B cell (primary cell): ENCODE measurements around the gene GUCY1A1. TPM values are rescaled to one million over a fixed set of nuclear protein-coding genes. Genes with fewer than 3 reads are reported as not detected.
"Not testable (repeated sequence)": the region's sequence is repeated elsewhere in the genome, so short reads cannot be mapped to it uniquely, and the experiment has no call there.

Experiments
- ATAC-seq: fragments of 200-7000 bp; cut with Tn5 transposase; one replicate; pipeline ENCODE4 v1.10.0; 2021; ENCODE audit warnings: low read depth, mild to moderate bottlenecking, moderate number of reproducible peaks, moderate library complexity
- CTCF ChIA-PET: fragments of 350-600 bp; sonication (Branson Sonifier 250); formaldehyde crosslinking; loops from one replicate; lab custom pipeline; 2021; ENCODE audit warnings: antibody characterized with exemption, inconsistent platforms; lab: Charles Lee
- POLR2A ChIA-PET: fragments of 350-600 bp; sonication (Branson Sonifier 250); formaldehyde crosslinking; loops from one replicate; lab custom pipeline; 2021; ENCODE audit warnings: antibody characterized with exemption; lab: Charles Lee
- DNase-seq: peaks from one replicate; pipeline ENCODE4 v3.0.0; 2013
- H2AFZ ChIP-seq: 2 replicates; pipeline ENCODE4 v1.6.1; 2012; ENCODE audit warnings: mild to moderate bottlenecking, low read depth, low read length; ENCODE audit not compliant: insufficient read depth, poor library complexity, severe bottlenecking
- H3K27ac ChIP-seq, 2 donors: 1 replicate in 1 of 2; 2 replicates in 1 of 2; pipeline ENCODE4 v1.5.1; 2012 to 2013; ENCODE audit warnings: low read length in 2 of 2, mild to moderate bottlenecking in 2 of 2, moderate library complexity in 1 of 2
- H3K27me3 ChIP-seq, 4 experiments: fragments of 200-600 bp in 1 of 4; sonication (generic) in 1 of 4; replicated peaks in 1 of 4; 1 replicate in 2 of 4; 2 replicates in 2 of 4; pipeline versions ENCODE4 v1.6.1 to v1.7.0; 2013 to 2016; ENCODE audit warnings: low read length in 3 of 4, mild to moderate bottlenecking in 2 of 4, mixed read lengths in 1 of 4, moderate library complexity in 1 of 4; ENCODE audit not compliant: insufficient read depth in 4 of 4, control insufficient read depth in 3 of 4; ENCODE audit errors: control extremely low read depth in 1 of 4
- H3K36me3 ChIP-seq, 2 experiments: replicated peaks in 1 of 2; 1 replicate in 1 of 2; 2 replicates in 1 of 2; pipeline versions ENCODE4 v1.6.1 to v1.7.1; 2013; ENCODE audit warnings: low read length in 1 of 2; ENCODE audit not compliant: insufficient read depth in 2 of 2, control insufficient read depth in 1 of 2; ENCODE audit errors: control extremely low read depth in 1 of 2, extremely low read depth in 1 of 2
- H3K4me1 ChIP-seq, 2 donors: fragments of 200-600 bp in 1 of 2; sonication (generic) in 1 of 2; 1 replicate in 1 of 2; 2 replicates in 1 of 2; pipeline versions ENCODE4 v1.5.1 to v1.6.1; 2013 to 2017; ENCODE audit warnings: low read length in 2 of 2; ENCODE audit not compliant: control insufficient read depth in 2 of 2, insufficient read depth in 2 of 2
- H3K4me2 ChIP-seq: replicated peaks from 2 replicates; pipeline ENCODE3; 2012; ENCODE audit warnings: mild to moderate bottlenecking, low read depth, low read length; ENCODE audit not compliant: poor library complexity, severe bottlenecking
- H3K4me3 ChIP-seq, 5 experiments: fragments of 200-600 bp in 1 of 5; sonication (generic) in 1 of 5; 1 replicate in 3 of 5; 2 replicates in 2 of 5; pipeline versions ENCODE4 v1.5.1 to v1.7.0; 2011 to 2016; ENCODE audit warnings: low read length in 4 of 5, mild to moderate bottlenecking in 4 of 5, low read depth in 2 of 5, control low read depth in 1 of 5, moderate library complexity in 1 of 5; ENCODE audit not compliant: insufficient read depth in 1 of 5; ENCODE audit errors: control extremely low read depth in 1 of 5, extremely low read depth in 1 of 5
- H3K79me2 ChIP-seq: fragments of 200-600 bp; sonication (generic); one replicate; pipeline ENCODE4 v1.6.0; 2016; ENCODE audit warnings: low read length; ENCODE audit not compliant: control insufficient read depth, insufficient read depth
- H3K9ac ChIP-seq: fragments of 200-600 bp; sonication (generic); 2 replicates; pipeline ENCODE4 v1.6.1; 2017; ENCODE audit warnings: mild to moderate bottlenecking, low read length, moderate library complexity
- H3K9me3 ChIP-seq, 3 donors: one replicate each; pipeline versions ENCODE4 v1.6.1 to v1.7.1; 2013; ENCODE audit warnings: low read length in 2 of 3; ENCODE audit not compliant: control insufficient read depth in 2 of 3, insufficient read depth in 1 of 3; ENCODE audit errors: control extremely low read depth in 1 of 3
- H4K20me1 ChIP-seq: 2 replicates; pipeline ENCODE4 v1.6.0; 2012; ENCODE audit warnings: mild to moderate bottlenecking, low read length; ENCODE audit not compliant: insufficient read depth, control insufficient read depth, poor library complexity, severe bottlenecking
- H3K27ac Mint-ChIP-seq: one replicate; pipeline ENCODE4 v1.8.0; 2021; ENCODE audit warnings: mixed read lengths
- H3K27me3 Mint-ChIP-seq: one replicate; pipeline ENCODE4 v1.8.0; 2021; ENCODE audit warnings: mixed read lengths
- H3K4me1 Mint-ChIP-seq: one replicate; pipeline ENCODE4 v1.8.0; 2021; ENCODE audit warnings: mixed read lengths
- H3K4me3 Mint-ChIP-seq: one replicate; pipeline ENCODE4 v1.8.0; 2021; ENCODE audit warnings: mixed read lengths
- H3K9me3 Mint-ChIP-seq: one replicate; pipeline ENCODE4 v1.8.0; 2022; ENCODE audit warnings: mixed read lengths; ENCODE audit not compliant: insufficient read depth
- EZH2 ChIP-seq: IDR thresholded peaks from 2 replicates; pipeline ENCODE4 v1.6.1; 2012; ENCODE audit warnings: borderline replicate concordance, low read depth, mild to moderate bottlenecking, moderate library complexity, low read length; ENCODE audit not compliant: insufficient read depth, poor library complexity, severe bottlenecking
- WGBS: methylation state at CpG from one replicate; pipeline ENCODE4 v1.1.5; 2013; ENCODE audit warnings: missing lambda C conversion rate; ENCODE audit not compliant: insufficient coverage; 5-methylcytosine and 5-hydroxymethylcytosine counted together
- intact Hi-C: fragments of 100-400 bp; cut with micrococcal nuclease; formaldehyde crosslinking; loops from one replicate; pipeline ENCODE4 v1.10.0; 2022
- polyA plus RNA-seq: library from polyadenylated mRNA; depleted of rRNA; stranded (reverse); fragments of >200 nt; gene quantifications from 2 replicates; pipeline ENCODE4 v1.2.3, GENCODE V29; 2012
- total RNA-seq, 2 donors: library from RNA; stranded (reverse); fragments of 120-200 nt in 1 of 2; gene quantifications; 1 replicate in 1 of 2; 2 replicates in 1 of 2; pipeline versions ENCODE4 v1.2.3 to v1.2.4, GENCODE V29; 2013 to 2022
- TF ChIP-seq, protein P1 (sequence below): fragments of 200-600 bp; IDR thresholded peaks from one replicate; pipeline ENCODE4 v1.8.0; 2022; ENCODE audit warnings: antibody characterized with exemption, mild to moderate bottlenecking

Gene GUCY1A1
- total and polyA plus RNA-seq, 2 donors (not counting 1 experiment from before 2014, with no cell fraction given), result 0.12 to 0.25 TPM

DNA sequence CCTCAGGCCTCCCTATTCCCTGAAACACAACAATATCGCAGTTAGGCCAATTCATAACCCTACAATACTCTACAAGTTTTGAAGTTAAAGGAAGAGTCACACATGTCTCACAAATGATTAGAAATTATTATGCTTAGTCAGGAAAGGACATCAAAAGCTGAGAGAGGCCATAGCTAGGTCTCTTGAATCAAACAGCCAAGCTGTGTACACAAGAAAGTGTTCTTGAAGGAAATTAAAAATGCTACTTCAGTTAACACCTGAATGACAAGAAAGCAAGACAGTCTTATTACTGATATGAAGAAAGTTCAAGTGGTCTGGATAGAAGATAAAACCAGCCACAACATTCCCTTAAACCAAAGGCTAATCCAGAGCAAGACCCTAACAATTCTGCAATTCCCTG lies 23.6 kb upstream of the GUCY1A1 start:
- H3K79me2 ChIP-seq, result no peaks in the 10 kb centered on the region
- H3K27ac ChIP-seq, result no peak overlapping the region
- no peaks in the 10 kb centered on the region for H3K27me3 ChIP-seq
- H3K4me1 ChIP-seq, result peaks cover 4 to 9% of the 10 kb centered on the region in 2 donors
- H4K20me1 ChIP-seq, result no peaks in the 10 kb centered on the region
- Mint-ChIP-seq H3K4me1 (peaks cover 3% of the 10 kb centered on the region), H3K27ac (no peak overlapping the region), H3K4me3 (no peak overlapping the region), H3K27me3 (no peaks in the 10 kb centered on the region), H3K9me3 (no peaks in the 10 kb centered on the region)
- H2AFZ ChIP-seq, result no peak overlapping the region
- TF ChIP-seq EZH2, result no peak
- TF ChIP-seq, protein P1, sequence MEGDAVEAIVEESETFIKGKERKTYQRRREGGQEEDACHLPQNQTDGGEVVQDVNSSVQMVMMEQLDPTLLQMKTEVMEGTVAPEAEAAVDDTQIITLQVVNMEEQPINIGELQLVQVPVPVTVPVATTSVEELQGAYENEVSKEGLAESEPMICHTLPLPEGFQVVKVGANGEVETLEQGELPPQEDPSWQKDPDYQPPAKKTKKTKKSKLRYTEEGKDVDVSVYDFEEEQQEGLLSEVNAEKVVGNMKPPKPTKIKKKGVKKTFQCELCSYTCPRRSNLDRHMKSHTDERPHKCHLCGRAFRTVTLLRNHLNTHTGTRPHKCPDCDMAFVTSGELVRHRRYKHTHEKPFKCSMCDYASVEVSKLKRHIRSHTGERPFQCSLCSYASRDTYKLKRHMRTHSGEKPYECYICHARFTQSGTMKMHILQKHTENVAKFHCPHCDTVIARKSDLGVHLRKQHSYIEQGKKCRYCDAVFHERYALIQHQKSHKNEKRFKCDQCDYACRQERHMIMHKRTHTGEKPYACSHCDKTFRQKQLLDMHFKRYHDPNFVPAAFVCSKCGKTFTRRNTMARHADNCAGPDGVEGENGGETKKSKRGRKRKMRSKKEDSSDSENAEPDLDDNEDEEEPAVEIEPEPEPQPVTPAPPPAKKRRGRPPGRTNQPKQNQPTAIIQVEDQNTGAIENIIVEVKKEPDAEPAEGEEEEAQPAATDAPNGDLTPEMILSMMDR, result no peak
- no peaks in the 10 kb centered on the region for H3K9me3 ChIP-seq
- no CpG with 5 or more reads among the region's 1 CpG for WGBS
- no peak overlapping the region for H3K9ac ChIP-seq
- no peaks in the 10 kb centered on the region for H3K36me3 ChIP-seq
- DNase-seq (no peak), ATAC-seq (no peak)
- no peak overlapping the region for H3K4me3 ChIP-seq
- POLR2A ChIA-PET, result no interaction called here
- H3K4me2 ChIP-seq, result no peak overlapping the region
- CTCF ChIA-PET, result no interaction called here
- intact Hi-C loops, result no loop called here

DNA sequence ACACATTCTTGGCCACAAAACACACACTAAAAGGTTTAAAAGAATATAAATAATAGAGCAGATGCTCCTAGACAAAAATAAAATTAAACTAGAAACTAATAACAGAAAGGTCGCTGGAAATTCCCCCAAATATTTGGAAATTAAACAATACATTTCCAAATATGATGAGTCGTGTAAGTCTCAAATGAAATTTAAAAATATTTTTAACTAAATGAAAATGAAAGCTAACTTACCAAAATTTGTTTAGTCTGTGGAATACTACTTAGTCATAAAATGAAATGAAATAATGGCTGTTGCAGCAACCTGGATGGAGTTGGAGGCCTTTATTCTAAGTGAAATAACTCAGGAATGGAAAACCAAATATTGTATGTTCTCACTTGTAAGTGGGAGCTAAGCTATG lies 20.6 kb upstream of the GUCY1A1 start:
- H3K9me3 Mint-ChIP-seq, result no peaks in the 10 kb centered on the region
- H2AFZ ChIP-seq, result no peak overlapping the region

DNA sequence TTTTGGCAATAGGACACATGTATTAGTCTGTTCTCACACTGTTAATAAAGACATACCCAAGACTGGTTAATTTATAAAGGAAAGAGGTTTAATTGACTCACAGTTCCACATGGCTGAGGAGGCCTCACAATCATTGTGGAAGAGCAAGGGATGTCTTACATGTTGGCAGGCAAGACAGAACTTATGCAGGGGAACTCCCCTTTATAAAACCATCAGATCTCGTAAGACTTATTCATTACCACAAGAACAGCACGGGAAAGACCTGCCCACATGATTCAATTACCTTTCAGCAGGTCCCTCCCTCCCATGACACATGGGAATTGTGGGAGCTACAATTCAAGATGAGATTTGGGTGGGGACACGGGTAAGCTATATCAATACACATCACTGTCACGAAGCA lies 15.9 kb upstream of the GUCY1A1 start:
- H3K27ac ChIP-seq, H3K4me1 Mint-ChIP-seq, H3K27me3 ChIP-seq, ATAC-seq, H3K4me1 ChIP-seq, H3K79me2 ChIP-seq, H3K4me3 Mint-ChIP-seq, H2AFZ ChIP-seq, H3K36me3 ChIP-seq, H4K20me1 ChIP-seq, intact Hi-C loops, H3K9me3 Mint-ChIP-seq, H3K27ac Mint-ChIP-seq, H3K9me3 ChIP-seq, CTCF ChIA-PET, H3K4me2 ChIP-seq, POLR2A ChIA-PET, H3K27me3 Mint-ChIP-seq, H3K4me3 ChIP-seq, DNase-seq, H3K9ac ChIP-seq: not testable (repeated sequence)
- no CpG with 5 or more reads among the region's 4 CpGs for WGBS

More for the DNA sequence above, 20.6 kb upstream of the GUCY1A1 start:
- Histone ChIP-seq H3K4me3 (no peak overlapping the region), H3K9me3 (no peaks in the 10 kb centered on the region), H3K9ac (no peak overlapping the region), H3K4me1 (no peaks in the 10 kb centered on the region), H3K4me2 (no peak overlapping the region), H3K36me3 (no peaks in the 10 kb centered on the region), H4K20me1 (no peaks in the 10 kb centered on the region), H3K79me2 (no peaks in the 10 kb centered on the region), H3K27ac (no peak overlapping the region), H3K27me3 (no peaks in the 10 kb centered on the region)
- ChIA-PET POLR2A (no interaction called here), CTCF (no interaction called here)
- WGBS, result no CpG with 5 or more reads among the region's 2 CpGs
- TF ChIP-seq, protein P1, result no peak
- no peak for TF ChIP-seq EZH2
- DNase-seq, result no peak
- Mint-ChIP-seq H3K27me3 (no peaks in the 10 kb centered on the region), H3K4me3 (no peak overlapping the region), H3K27ac (no peak overlapping the region), H3K4me1 (no peaks in the 10 kb centered on the region)
- intact Hi-C loops, result no loop called here
- no peak for ATAC-seq
